HepG2 (cell line): ENCODE measurements around the gene ZNF777. TPM values are rescaled to one million over a fixed set of nuclear protein-coding genes. Genes with fewer than 3 reads are reported as not detected.

ENCODE experiments used
- CENPT ChIP-seq: sonication (generic); formaldehyde crosslinking; IDR thresholded peaks from 2 replicates; pipeline ENCODE4 v1.8.0; 2022; ENCODE audit warnings: low read depth, mild to moderate bottlenecking, moderate library complexity, missing genetic modification reagents
- E2F5 ChIP-seq: sonication (generic); formaldehyde crosslinking; conservative IDR thresholded peaks from 2 replicates; pipeline ENCODE4 v1.4.0; 2020; ENCODE audit warnings: missing genetic modification reagents
- NKX3-1 ChIP-seq: sonication (generic); formaldehyde crosslinking; IDR thresholded peaks from 2 replicates; pipeline ENCODE4 v1.5.0; 2020; ENCODE audit warnings: missing genetic modification reagents
- POLR2G ChIP-seq: fragments of 200-400 bp; formaldehyde crosslinking; IDR thresholded peaks from 2 replicates; pipeline ENCODE4 v1.6.1; 2018; ENCODE audit warnings: mild to moderate bottlenecking, low read depth, low read length, moderate library complexity
- PRDM4 ChIP-seq: sonication (generic); formaldehyde crosslinking; IDR thresholded peaks from 2 replicates; pipeline ENCODE4 v1.9.0; 2021; ENCODE audit warnings: missing genetic modification reagents, borderline replicate concordance
- RFX1 ChIP-seq: fragments of 450-650 bp; IDR thresholded peaks from 2 replicates; pipeline ENCODE4 v1.6.1; 2017
- RFX3 ChIP-seq: IDR thresholded peaks from 2 replicates; pipeline ENCODE4 v1.6.1; 2016; ENCODE audit warnings: missing biosample characterization, missing genetic modification reagents
- SOX13 ChIP-seq, 3 experiments: fragments of 450-650 bp in 1 of 3; sonication (generic) in 1 of 3; formaldehyde crosslinking in 1 of 3; IDR thresholded peaks in 2 of 3; conservative IDR thresholded peaks in 1 of 3; 2 replicates each; pipeline versions ENCODE4 v1.5.0 to v1.6.1; 2016 to 2020; ENCODE audit warnings: antibody characterized with exemption in 1 of 3, mild to moderate bottlenecking in 1 of 3, missing compliant biosample characterization in 1 of 3, missing genetic modification reagents in 1 of 3, moderate library complexity in 1 of 3
- THAP9 ChIP-seq: sonication (generic); formaldehyde crosslinking; IDR thresholded peaks from 2 replicates; pipeline ENCODE4; 2020; ENCODE audit warnings: missing genetic modification reagents, mild to moderate bottlenecking, borderline replicate concordance
- TIGD3 ChIP-seq: sonication (generic); formaldehyde crosslinking; IDR thresholded peaks from 2 replicates; pipeline ENCODE4 v1.5.1; 2020; ENCODE audit warnings: mild to moderate bottlenecking, missing genetic modification reagents, borderline replicate concordance
- ZBTB39 ChIP-seq: sonication (generic); formaldehyde crosslinking; IDR thresholded peaks from 2 replicates; pipeline ENCODE4 v1.5.0; 2020; ENCODE audit warnings: missing genetic modification reagents
- ZNF598 ChIP-seq: sonication (generic); formaldehyde crosslinking; IDR thresholded peaks from 2 replicates; pipeline ENCODE4 v1.5.1; 2020; ENCODE audit warnings: mild to moderate bottlenecking, missing genetic modification reagents, borderline replicate concordance
- ZNF790 ChIP-seq: sonication (generic); formaldehyde crosslinking; IDR thresholded peaks from 2 replicates; pipeline ENCODE4 v1.8.0; 2022; ENCODE audit warnings: missing genetic modification reagents, mild to moderate bottlenecking, borderline replicate concordance
- polyA plus RNA-seq, 8 experiments: library from polyadenylated mRNA; depleted of rRNA in 3 of 8; stranded (reverse) in 7 of 8; unstranded in 1 of 8; fragments of >200 nt; fragmentation: Illumina TruSeq in 4 of 8; extraction: Trizol in 4 of 8; gene quantifications; 2 replicates each; pipeline versions ENCODE4 v1.2.1 to v1.2.3, GENCODE V29; 2011 to 2016; ENCODE audit warnings: low read depth in 4 of 8, missing spikeins in 1 of 8, mixed read lengths in 1 of 8; ENCODE audit not compliant: insufficient read depth in 1 of 8
- total RNA-seq, 5 experiments: library from RNA; depleted of rRNA; stranded (reverse); fragments of >200 nt; fragmentation: Illumina TruSeq; extraction: Trizol; gene quantifications; 2 replicates each; pipeline ENCODE4 v1.2.3, GENCODE V29; 2016; ENCODE audit warnings: low read depth in 1 of 5
- TF ChIP-seq, protein P1 (sequence below): sonication (generic); formaldehyde crosslinking; IDR thresholded peaks from 2 replicates; pipeline ENCODE4 v1.4.0; 2020; ENCODE audit warnings: low read depth, mild to moderate bottlenecking, missing genetic modification reagents
- TF ChIP-seq, protein P2 (sequence below): sonication (generic); formaldehyde crosslinking; IDR thresholded peaks from 2 replicates; pipeline ENCODE4 v1.5.0; 2020; ENCODE audit warnings: missing genetic modification reagents

The ZNF777 gene
- total and polyA plus RNA-seq, 2 of the 13 experiments (the other 11 are each of a cell fraction or from before 2014, with no cell fraction given), result 3.8 to 6.0 TPM

DNA sequence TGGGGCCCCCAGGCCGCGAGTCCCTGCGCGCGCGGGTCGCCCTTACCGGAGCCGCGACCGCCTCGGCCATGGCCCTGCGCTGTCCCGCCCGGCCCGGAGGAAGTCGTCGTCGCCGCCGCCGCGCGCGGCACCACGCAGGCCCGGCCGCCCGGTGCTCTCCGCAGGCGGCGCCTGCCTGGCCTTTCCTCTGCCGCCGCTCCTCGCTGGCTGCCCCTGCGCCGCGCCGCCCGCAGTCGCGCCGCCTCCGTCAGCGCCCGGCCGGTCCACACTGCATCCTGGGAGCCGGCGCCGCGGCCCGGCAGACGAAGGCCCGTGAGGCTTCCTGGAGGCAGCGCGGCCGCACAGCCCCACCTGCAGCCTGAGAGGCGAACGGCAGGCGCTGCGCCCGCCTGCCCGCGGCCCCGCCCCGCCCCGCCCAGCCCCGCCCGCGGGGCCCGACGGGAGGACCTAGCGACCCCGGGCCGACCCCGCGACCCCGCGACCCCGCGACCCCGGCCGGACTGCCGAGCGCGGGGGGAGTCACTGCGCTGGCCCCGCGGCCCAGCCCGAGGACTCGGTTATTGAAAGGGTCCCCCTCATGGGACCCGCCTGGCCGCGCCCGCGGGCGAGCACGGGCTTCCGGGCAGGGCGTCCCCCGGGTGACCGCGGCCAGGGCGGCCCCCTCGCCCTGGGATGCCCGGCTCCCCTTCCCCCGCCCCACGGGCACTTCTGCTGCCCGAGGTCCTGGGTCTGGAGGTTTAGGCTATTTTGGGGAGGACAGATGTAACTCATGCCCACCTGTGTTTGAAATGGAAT, 36.8 kb upstream of the ZNF777 start, which contains the start of gene ZNF746 (continued):
- TF ChIP-seq PRDM4 (CRISPR knock-in tag) (no peak), POLR2G (peak; percentile 60; the same call in 1 of the 2 replicates), SOX13 (IDR thresholded peaks at IDR 0.05) (no peak), SOX13 (CRISPR knock-in tag; conservative IDR thresholded peaks at IDR 0.05 in 1 of 2, IDR thresholded peaks at IDR 0.05 in 1 of 2) (no peak), ZNF790 (CRISPR knock-in tag) (no peak), TIGD3 (no peak), ZBTB39 (CRISPR knock-in tag) (no peak), NKX3-1 (CRISPR knock-in tag) (no peak), CENPT (no peak), ZNF598 (CRISPR knock-in tag) (no peak), THAP9 (CRISPR knock-in tag) (no peak), RFX1 (no peak), E2F5 (CRISPR knock-in tag) (no peak), RFX3 (CRISPR knock-in tag) (no peak)
- TF ChIP-seq, protein P1, sequence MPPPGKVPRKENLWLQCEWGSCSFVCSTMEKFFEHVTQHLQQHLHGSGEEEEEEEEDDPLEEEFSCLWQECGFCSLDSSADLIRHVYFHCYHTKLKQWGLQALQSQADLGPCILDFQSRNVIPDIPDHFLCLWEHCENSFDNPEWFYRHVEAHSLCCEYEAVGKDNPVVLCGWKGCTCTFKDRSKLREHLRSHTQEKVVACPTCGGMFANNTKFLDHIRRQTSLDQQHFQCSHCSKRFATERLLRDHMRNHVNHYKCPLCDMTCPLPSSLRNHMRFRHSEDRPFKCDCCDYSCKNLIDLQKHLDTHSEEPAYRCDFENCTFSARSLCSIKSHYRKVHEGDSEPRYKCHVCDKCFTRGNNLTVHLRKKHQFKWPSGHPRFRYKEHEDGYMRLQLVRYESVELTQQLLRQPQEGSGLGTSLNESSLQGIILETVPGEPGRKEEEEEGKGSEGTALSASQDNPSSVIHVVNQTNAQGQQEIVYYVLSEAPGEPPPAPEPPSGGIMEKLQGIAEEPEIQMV (CRISPR knock-in tag), result no peak
- TF ChIP-seq, protein P2, sequence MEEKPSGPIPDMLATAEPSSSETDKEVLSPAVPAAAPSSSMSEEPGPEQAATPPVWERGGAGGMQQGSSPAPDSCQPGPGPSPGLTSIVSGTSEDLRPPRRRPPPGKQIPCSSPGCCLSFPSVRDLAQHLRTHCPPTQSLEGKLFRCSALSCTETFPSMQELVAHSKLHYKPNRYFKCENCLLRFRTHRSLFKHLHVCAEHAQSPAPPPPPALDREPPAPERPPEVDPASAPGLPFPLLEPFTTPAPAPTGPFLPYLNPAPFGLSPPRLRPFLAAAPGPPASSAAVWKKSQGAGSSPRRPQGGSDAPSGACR, result no peak
